NCI-H524 treated with DMSO at 0.1 percent for 48 hours (cell line): ENCODE data around the gene CA11.
A peak's percentile ranks its signal among the peaks of the same experiment; 100 is the strongest.
"Not testable (repeated sequence)": the region's sequence is repeated elsewhere in the genome, so short reads cannot be mapped to it uniquely, and the experiment has no call there.

Experiments used
- DNase-seq: peaks from one replicate; lab custom pipeline; 2025; lab: John Stamatoyannopoulos, UW

CA11 gene

GRCh38 chr19:48641850-48642249, 4.1 kb downstream of the CA11 start:
- DNase-seq, result no peak

- DNase-seq, result no peak
Measured at GRCh38 chr19:48639483-48640375, 6.3 kb downstream of the CA11 start.

GRCh38 chr19:48638831-48639381, 7.1 kb downstream of the CA11 start:
- DNase-seq, result no peak

- peak; percentile 78 for DNase-seq
Measured at GRCh38 chr19:48637948-48638830, 7.8 kb downstream of the CA11 start.

- peak; percentile 96 for DNase-seq
Measured at GRCh38 chr19:48637449-48637947, 8.5 kb downstream of the CA11 start.

- DNase-seq, result no peak
Measured at GRCh38 chr19:48636859-48637448, 9.0 kb downstream of the CA11 start, which contains the start of gene DBP. Gene DBP, minus strand, starts transcription at chr19:48637379. Its CDS starts 385 bp downstream, at chr19:48636994.

GRCh38 chr19:48635966-48636858, 9.8 kb downstream of the CA11 start:
- DNase-seq, result no peak

GRCh38 chr19:48635263-48635965, 10.6 kb downstream of the CA11 start:
- DNase-seq, result no peak

- DNase-seq, result peak; percentile 69
Measured at GRCh38 chr19:48634424-48635262, 11.3 kb downstream of the CA11 start.

- no peak for DNase-seq
Measured at GRCh38 chr19:48634036-48634342, 12.0 kb downstream of the CA11 start.

- no peak for DNase-seq
Measured at GRCh38 chr19:48633148-48634035, 12.6 kb downstream of the CA11 start.

GRCh38 chr19:48632692-48633147, 13.3 kb downstream of the CA11 start:
- DNase-seq, result no peak

- not testable (repeated sequence) for DNase-seq
Measured at GRCh38 chr19:48632286-48632685, 13.7 kb downstream of the CA11 start.

- DNase-seq, result no peak
Measured at GRCh38 chr19:48631225-48631624, 14.8 kb downstream of the CA11 start.

GRCh38 chr19:48630296-48631063, 15.5 kb downstream of the CA11 start:
- no peak for DNase-seq

- no peak for DNase-seq
Measured at GRCh38 chr19:48629599-48630295, 16.2 kb downstream of the CA11 start.

- DNase-seq, result no peak
Measured at GRCh38 chr19:48629297-48629598, 16.7 kb downstream of the CA11 start.
